Activated CD4-positive, alpha-beta T cell treated with anti-CD3 and anti-CD28 coated beads, Interleukin-2, amount 50 U/mL, for 16 hours (primary cell): Measurements from ENCODE around the gene TGFBR3.
A peak's percentile ranks its signal among the peaks of the same experiment; 100 is the strongest.

Source experiments
- DNase-seq: peaks from one replicate; pipeline ENCODE4 v3.0.0-alpha.2; 2020

The TGFBR3 gene

DNA sequence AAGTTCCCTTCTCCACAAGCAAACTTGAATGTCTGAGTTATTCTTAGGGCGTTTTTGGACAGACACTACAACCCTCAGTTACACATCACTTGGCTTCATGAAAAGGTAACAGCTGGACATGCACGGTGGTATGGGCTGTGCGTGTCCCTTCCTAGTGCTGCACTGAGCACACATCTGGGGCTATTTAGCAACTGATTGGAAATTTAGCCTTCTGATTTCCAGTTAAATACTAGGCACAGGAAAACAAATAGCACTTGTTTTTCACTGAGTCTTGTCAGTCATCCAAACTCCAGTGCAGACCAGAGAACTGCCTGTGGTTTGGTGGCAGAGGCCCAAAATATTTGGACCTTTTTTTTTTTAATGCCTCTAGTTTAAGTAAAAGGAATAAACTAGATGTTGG, 134.7 kb downstream of the TGFBR3 start:
- DNase-seq = no peak

DNA sequence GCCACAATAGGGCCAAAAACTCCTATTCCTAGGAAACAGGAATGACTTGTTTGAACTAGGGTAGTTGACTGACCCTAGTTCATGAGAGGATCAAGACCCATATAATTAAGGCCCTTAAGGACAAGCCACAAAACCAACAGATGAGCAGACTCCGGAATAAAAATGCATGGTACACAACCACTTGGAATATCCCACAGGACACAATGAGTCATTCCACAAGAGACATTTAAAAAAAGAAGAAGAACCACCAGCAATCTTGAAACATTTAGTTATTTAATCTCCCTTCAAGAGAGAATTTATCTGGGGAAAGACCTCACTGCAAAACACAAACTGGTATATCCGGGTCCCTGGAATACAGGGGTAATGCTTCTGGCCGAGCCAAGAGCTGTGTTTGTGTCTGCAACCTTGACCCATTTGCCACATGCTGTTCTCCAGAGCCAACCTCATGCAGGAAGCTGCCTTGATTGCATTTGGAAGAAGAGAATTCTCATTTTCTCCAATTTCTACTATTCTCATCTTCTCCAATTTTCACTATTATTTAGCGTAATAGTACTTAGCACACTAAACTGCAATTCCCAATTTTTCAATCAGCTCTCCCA, 135.5 kb downstream of the TGFBR3 start:
- DNase-seq = no peak

DNA sequence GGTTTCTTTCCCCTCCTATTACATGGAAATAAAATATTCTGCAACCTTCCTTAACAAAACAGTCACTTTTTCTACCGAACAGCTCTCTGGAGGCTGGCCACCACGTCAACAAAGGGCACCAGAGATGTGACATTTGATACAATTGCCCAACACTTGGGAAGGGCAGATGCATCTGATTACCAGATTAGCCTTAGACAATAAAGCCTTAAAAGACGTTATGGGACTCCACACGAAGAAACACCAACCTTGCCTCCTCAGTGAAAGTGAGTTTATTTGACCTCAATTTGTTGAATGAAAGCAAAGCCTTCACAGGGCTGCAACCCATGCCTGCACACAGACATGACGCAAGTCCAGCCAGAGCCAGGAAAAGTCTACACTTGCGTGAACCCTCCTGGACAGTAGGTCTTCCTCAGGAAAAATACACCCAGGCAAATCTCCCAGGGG, 136.1 kb downstream of the TGFBR3 start:
- DNase-seq = no peak

DNA sequence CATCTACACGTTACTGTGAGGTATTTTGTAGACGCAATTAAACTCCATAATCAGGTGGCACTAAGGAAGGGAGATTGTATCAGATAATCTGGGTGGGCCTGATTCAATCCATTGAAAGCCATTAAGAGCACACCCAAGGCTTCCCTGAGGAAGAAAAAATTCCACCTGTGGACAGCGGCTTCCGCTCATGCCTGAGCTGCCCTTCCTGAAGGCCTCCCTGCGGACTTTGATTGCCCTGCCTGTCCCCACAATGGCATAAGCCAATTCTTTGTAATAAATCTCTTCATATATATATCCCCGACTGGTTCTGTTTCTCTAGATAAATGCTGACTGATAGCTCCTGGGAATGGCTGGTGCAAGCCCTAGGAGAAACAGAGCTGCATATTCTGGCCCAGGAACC, 138.3 kb downstream of the TGFBR3 start:
- DNase-seq = no peak

DNA sequence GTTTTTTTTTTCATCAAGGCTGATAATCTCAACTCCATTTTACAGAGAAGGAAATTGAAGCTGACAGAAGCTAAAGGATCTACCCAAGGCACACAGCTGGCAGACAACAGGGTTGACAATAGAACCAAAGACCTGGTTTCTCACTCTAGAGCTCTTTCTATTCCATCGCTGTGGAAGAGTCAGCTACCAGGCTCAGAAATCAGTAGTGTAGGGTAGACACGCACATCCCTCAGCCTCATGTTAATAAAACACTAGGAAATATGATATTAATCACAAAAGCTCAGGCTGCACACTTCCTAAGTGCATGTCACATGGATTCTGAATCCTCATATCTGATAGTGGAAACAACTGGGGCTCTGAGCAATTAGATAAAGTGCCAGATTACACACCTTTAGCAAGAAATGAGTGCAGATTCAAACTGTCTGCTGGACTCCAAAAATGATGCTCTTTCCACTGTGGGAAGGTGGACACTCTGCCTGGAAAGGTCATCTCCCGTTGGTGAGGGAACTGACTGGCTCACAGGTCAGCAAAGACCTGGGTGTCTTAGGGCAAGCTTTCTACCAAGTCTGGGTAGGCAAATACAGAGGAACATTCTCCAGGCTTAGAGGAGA, 139.1 kb downstream of the TGFBR3 start:
- DNase-seq = no peak

DNA sequence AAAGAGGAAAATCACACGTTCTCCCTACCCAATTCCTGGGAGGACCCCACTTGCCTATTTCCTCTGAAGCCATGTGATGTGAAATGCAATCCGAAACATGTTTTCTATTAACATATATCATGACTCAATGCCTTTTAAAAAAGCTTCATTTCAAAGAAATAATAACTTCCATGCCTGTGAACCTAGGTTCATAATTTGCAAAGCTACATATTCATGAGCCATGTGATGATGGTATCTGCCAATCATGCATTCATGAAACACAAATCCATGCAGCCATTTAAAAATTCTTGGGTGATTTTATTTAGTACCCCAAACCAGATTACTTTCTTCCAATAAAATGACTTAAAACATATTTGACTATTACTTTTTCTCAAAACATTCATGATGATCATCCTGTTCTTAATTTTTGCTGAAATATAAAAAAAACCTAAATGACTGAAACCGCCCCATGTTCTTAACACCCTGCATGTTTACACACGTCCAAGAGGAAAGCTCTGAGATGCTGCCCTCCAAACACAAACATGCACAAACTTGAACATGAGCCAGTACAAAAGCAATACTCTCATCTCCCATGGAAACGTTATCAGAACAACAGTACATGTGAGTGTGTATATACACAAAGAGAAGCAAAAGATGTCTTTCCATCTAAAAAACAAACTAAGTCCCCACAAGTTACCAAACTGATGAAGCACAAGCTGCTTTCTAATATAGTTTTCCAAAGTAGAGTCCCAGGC, 140.1 kb downstream of the TGFBR3 start:
- DNase-seq = no peak

DNA sequence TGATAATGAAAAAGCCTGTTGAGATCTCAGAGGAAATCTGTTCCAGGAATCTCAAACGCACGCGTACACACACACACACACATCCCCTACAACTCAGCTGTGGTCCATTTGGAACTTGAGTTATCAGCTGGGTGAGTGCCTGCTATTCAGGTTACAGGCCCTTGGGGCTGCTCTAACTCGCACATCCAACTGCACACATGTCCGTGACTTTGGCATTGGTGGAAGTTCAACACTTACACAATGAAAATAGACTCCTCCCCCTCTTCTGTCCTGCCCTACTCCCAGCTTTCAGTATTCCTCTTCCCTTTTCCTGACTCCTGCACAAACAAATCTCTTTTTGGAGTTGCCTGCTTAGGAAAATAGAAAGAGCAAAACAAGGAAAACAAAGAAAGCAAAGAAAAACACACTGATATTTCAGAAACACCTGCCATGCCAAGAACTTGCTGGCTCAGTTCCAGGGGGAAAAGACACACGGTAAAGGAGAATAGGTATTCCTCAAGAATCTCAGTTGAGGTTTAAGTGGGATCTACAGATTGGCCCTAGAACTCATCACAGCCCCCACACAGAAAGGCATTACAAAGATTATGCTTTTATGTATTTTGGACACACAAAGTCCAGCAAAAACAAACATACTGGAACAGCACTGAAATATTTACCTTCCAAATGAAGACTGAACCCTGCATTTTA, 140.9 kb downstream of the TGFBR3 start:
- no peak for DNase-seq

DNA sequence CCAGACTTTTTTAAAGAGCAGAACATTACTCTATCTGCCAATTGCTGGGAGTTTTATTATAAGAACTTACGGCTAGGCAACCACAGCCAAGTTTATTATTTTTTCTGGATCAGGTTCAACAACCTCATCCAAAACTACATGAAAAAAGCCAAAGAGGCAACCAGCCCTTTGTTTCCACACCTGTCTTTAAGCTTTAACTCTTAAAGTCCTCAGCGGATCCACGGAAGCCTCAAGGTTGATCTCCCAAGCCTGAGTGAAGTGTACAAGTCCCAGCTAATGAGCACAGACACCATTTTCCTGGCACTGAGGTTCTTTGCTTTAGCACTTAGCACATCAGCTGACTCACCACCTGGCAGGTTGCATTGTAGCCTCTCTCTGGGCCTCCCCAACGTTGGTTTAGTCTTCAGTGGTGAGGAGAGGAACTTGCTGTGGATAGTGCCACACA, 143.1 kb downstream of the TGFBR3 start:
- no peak for DNase-seq

DNA sequence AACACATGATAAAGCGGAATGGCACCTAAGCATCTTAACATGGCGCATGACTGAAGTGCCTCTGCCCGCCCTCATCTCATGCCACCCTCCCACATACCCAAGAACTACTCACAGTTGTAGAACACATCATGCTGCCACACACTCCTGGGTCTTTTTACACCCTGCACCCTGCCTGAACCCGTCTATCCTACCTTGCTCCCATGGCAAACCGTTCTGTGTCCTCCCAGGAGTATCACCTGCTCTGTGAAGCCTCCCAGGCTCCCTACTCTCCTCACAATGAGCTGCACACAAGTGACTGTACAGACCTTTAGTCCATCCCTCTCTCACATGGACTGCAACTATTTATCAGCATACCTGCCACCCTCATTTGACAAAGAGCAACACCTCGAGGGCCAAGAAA, 144.0 kb downstream of the TGFBR3 start:
- DNase-seq = no peak

DNA sequence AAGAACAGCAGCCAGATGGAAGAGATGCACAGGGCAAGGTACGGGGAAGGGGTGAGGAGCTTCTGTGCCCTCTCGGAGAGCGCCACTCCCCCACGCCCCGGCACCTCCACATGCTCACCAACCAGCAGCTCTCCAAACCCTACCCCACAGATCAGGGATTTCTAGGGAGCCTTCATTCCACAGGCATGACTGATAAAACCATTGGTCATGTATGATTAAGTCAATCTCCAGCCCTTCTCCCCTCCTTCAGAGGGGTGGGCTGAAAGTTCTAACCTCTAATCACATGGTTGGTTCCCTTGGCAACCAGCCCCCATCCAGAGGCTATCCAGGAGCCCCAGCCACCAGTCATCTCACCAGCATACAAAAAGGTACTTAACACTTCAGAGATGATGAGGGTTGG, 144.7 kb downstream of the TGFBR3 start:
- no peak for DNase-seq

DNA sequence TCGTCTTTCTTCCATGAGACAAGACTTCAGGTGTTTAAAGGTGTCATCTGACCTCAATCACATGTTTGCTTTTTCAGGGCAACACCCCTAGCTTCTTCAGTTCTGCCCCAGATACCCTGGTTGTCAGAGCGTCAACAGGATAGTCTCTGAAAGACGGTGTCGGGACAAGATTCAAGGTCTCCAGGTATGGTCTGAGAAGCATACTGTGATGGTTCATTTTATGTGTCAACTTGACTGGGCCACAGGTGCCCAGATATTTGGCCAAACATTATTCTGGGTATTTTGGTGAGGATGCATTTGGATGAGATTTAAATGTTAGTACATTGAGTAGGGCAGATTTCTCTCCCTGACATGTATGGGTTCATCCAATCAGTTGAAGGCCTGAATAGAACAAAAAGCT, 148.3 kb downstream of the TGFBR3 start:
- DNase-seq = no peak

DNA sequence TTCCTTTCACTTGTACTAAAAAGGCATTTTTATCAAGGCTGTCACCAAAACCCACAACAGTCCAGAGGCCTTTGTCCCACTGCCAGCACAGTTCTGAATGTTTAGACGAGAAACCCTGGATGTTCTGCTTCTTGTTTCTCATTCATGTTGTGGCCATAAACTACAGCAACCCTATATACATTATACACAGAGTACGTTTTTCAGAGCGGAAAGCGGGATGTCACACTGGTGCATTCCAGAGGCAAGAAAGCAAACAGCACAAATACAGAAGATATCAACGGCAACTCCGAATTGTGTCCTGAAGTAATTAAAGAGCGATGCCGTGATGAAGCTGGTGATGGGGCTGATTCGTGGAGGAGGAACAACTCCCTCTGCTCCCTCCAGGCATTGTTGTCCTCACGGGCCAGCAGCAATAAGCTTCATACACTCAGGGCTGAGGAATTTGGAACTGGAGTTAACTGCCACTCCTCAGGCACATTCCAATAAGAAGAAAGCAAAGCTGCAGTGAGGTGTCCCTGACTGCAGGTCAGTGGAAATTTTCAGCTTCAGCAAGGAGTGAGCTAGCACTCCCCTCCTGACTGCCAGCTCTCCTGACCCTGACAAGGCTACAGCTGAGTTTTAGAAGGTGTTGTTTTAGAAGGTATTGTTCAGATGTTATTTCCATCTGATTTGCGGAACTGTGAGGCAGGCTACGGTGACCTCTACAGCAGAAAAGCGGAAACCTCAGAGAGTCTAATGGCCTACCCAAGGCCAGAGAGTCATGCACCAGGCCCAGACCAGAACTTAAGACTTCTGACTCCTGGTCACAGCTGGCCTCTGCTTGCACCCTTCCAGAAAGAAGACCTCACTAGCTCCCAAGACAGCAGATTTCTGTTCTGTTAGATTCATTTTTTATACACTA, 149.0 kb downstream of the TGFBR3 start:
- no peak for DNase-seq

DNA sequence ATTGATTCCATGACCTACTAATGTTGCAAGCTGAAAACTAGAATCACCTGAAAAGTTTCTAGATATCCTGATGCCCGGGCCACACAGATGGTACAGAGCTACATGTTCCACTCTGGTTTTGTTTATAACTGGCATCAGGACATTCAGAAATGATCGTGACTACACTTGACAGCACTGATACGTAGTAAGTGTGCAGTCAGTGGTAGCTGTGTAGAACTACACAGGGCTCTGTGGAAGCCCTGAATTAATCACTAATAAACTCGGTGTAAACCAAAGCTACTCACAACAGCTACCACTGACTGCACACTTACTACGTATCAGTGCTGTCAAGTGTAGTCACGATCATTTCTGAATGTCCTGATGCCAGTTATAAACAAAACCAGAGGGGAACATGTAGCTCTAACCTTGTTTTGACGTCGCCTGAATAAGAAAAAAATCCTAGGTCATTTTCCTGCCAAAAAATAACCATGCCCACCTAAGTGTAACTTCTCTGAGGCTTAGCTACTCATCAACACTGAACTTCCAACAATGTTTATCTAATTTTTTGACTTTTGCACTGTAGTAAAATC, 149.7 kb downstream of the TGFBR3 start:
- no peak for DNase-seq

DNA sequence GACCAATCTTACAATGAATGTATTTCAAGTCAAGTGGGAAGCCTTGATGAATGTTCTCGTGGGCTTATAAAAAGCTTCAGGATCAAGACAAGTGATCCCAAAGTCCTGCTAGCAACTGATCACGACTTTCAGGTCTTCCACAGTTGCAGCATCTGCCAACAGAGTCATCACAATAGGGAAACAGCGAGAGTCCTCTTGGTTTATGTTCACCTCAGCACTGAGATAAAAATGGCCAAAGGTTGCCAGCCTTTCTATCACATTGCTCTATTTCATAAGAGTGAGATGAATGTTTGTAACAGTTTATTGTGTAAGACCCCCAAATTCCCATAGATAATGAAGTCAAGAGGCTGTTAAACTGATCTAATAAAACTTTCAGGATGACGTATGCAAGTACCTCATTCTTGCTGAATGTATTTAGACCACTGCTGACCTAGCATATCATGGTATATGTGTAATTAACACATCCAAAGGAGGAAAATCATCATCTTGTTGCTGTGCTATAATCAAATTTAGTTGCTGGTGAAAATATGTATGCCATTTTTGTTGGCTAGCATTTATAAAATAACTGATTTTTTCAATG, 150.6 kb downstream of the TGFBR3 start:
- DNase-seq = no peak

DNA sequence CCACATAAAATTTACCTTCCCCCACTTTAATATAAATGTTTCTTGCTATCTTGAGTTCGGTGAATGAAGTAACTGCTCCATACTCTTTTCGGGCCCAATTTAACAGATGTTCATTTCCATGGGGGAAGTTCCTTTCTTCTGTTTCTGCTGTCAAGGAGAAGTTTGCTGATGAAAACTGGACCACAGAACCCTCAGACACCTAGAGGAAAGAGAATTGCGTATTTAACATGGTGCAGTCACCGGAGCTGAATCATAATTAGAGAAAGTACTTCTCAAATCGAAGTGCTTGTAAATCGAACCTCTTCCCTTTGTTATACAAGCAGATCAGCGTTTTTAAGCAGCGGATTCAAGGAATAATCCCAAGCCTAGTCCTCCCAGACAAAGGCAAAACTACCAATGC, 151.2 kb downstream of the TGFBR3 start:
- peak; percentile 64 for DNase-seq

DNA sequence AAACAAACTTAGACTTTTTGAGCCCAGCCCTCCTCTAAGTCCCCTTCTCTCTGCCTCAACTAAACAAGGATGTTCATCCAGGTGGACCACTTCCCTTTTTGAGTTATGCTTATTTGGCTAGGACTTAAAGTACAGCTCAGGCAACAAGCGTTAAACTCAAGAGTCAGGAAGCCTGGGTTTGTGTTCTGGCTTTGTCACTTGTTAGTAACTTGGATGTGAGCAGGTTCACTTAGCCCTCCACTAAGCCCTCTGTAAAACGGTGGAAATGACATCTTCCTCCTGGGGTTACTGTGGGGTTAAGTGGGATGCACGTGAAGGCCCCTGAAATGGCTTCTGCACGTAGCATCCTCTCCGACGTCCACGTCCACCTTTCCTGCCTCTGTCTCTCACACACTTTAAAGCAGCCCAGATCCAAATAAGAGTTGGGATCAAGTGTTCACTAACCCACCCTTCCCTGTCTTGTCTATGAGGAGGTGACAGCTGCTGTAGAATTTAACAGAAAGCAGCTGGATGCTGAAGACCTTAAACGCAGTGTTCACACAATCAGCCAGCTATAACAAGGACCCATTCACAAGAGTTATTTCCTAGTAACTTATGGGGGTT, 152.7 kb downstream of the TGFBR3 start:
- no peak for DNase-seq

DNA sequence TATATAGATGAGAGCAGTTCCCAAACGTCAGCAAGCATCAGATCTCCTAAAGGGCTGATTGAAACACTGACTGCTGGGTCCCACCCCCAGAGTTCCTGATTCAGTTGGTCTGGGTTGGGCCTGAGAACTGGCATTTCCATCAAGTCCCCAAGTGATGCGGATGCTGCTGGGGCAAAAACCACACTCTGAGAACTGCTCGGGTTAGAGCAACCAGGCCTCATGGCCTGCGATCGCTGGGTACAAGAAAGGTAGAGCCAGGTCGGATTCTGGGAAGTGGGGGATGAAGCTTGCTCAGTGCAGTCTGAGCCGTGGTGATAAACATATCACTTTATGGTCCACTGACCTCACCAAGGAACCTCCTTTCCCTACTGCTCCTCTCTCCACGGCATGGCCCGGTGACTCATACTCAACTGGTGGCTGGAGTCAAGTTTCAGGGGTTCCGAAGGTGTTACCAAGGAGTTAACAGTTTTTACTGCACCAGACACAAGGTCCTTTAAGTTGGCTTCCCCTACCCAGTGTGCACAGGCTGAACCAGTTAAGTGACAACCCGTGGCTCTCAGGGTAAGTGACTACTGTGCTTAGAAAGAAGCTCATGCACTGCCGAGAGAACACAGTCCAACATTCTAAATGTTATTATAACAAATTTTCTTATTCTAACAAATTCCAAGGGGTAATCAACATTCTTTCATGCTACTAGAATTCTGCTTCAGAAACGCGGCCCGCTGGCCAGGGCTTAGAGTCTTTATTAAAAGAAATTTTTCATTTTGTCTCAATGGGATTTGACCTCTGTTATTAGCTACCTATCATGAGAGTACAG, 153.5 kb downstream of the TGFBR3 start:
- peak; percentile 90 for DNase-seq

DNA sequence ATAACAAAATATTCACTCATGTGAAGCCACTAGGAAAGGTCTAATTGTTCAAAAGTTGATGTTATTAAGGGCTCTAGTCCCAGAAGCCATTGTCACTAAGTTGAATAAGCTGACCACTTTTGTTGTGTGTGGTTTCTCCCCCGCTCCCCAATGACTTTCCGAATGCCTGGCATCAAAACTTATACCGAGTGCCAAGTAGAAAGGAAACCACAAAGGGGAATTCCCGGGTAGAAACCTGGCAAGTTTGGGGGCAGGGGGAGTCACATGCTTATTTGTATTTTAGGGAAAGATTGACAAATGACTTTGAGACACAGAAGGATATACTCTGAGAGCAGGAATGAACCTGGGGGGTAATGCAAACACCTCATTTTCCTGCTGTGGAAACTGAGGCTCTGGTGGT, 154.1 kb downstream of the TGFBR3 start:
- peak; percentile 87 for DNase-seq

DNA sequence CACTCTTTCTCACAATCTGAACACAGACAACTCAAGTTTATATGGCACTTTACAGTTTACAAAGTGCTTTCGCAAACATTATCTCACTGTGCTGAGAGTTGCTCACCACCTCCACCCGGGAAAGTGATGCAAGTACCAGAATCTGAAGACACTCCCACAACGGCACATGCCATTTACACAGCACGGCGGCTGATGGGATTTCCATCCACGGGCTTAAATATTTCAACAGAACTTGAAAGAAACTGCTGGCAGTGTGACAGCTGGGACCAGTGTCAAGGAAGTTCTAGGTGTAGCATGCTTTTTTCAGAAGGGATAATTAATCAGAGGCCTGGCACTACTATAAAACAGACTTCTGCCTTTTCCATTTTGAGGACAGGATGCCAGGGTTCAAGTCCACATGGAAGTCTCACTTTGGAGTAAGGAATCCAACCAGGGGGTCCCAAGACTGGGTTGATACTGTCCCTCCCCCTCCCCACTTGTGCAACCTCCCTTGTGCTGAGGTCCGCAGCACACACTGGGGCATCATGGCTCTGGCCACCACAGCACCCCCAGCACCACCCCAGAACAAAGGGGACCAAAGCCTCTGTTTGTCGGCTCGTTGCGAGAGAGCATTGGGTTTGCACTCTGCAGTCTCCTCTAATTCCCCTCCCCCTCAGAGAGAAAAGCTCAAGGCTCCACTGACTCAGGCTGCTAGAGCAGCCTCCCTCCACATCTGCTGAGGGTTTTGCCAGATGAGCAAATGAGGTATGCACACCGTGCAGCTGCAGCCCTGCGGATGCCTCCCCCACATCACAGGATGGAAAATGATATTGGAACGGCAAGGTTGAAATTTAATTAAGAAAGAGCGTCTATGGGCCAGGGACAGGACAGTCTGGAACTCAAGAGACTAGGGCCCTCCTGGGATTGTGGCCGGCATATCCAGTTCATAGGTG, 154.9 kb downstream of the TGFBR3 start:
- DNase-seq = peak; percentile 84
